ENCODE measurements around the gene EN2.

EN2 gene

DNA sequence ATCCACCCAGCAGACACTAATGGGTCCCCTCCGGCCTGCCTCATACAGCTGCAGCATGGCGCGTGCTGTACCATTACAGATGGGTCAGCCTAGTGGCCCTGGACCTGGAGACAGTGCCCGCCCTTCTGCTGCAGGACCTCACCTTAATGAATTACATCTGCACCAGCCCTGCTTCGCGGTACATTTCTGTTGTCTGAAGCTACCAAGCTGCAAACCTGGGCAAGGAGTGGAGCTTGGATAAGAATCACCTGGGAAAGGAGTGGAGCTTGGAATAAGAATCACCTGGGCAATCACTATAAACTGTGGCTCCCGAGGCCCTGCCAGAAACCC is 33.0 kb upstream of the EN2 start:
- no peak for FAIRE-seq
- TF ChIP-seq POU2F2 (IDR thresholded peaks at IDR 0.05; ENCODE audit: low read depth, low read length) (no peak), PAX5 (IDR thresholded peaks at IDR 0.05; ENCODE audit: insufficient read depth, low read length, severe bottlenecking) (no peak), TAF1 (IDR thresholded peaks at IDR 0.05; ENCODE audit: low read depth, low read length) (no peak), SPI1 (IDR thresholded peaks at IDR 0.05; ENCODE audit: low read depth, low read length) (no peak), POLR2A (IDR thresholded peaks at IDR 0.05; ENCODE audit: low read depth, low read length) (no peak), POLR2AphosphoS5 (IDR thresholded peaks at IDR 0.05; ENCODE audit: low read depth, low read length) (no peak)
- DNase-seq (ENCODE audit: insufficient read length, low spot score) = no peak

DNA sequence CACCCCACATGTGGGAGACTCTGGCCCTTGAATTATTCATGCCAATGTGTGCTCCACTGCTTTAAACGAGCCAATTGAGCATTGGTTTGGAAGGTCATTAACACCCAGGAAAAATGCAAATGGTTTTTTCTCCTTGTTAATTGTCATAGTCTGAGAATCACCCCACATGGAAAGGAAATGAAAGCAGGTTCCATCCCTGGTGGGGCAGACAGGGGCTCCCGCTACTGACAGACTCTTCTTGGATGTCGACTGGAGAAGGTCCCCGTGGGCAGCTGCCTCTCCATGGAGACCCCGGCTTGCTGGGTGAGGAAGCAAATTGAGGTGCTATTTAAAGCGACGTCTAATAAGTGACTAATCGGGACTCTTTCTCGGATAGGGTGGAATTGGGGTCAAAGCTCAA is 32.0 kb upstream of the EN2 start:
- no peak for DNase-seq (ENCODE audit: insufficient read length, low spot score)
- TF ChIP-seq POLR2A (IDR thresholded peaks at IDR 0.05; ENCODE audit: low read depth, low read length) = no peak
- no peak for TF ChIP-seq POU2F2 (IDR thresholded peaks at IDR 0.05; ENCODE audit: low read depth, low read length)
- no peak for TF ChIP-seq PAX5 (IDR thresholded peaks at IDR 0.05; ENCODE audit: insufficient read depth, low read length, severe bottlenecking)

DNA sequence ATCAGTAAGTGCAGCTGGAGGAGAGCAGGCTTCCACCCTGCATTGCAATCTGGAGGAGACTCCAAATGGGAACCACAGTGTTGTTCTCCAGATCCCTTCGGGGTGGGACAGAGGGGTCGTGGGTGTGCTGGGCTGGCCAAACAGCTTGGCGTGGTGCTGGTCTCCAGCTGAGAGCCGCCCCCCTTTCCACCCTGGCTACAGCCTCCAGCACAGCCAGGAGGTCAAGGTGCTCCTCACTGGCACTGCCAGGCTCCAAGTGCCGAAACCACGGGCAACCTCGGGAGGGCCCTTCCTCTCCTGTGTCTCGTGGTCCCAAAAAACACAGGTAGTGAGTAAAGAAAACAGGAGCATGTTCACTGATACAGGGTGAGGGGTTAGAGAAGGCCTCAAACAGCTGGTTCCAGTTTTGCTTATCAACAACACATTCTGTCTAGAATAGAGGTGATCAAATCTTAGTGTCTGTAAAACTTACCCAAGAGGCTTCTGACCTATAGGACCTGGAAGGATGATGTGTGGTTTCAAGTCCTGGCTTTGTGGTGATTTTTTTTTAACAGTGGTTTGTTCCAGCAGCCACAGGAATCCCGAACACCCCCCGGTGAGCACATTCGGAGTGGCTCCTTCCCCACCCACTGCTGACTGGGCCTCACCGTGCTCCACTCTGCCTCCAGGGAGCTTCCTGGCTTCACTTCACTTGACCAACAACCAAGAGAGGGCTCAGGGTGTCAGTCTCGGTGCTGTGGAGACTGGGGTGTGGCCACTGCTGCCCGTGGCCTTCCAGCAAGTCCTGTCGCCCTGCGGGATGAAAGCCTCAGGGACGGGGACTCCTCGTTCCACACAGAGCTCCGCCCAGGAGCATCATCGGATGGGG is 31.2 kb upstream of the EN2 start:
- no peak for TF ChIP-seq SPI1 (IDR thresholded peaks at IDR 0.05; ENCODE audit: low read depth, low read length)
- TF ChIP-seq PAX5 (IDR thresholded peaks at IDR 0.05; ENCODE audit: insufficient read depth, low read length, severe bottlenecking) = no peak
- no peak for TF ChIP-seq POU2F2 (IDR thresholded peaks at IDR 0.05; ENCODE audit: low read depth, low read length)
- no peak for TF ChIP-seq POLR2A (IDR thresholded peaks at IDR 0.05; ENCODE audit: low read depth, low read length)
- TF ChIP-seq TAF1 (IDR thresholded peaks at IDR 0.05; ENCODE audit: low read depth, low read length) = no peak
- no peak for TF ChIP-seq POLR2AphosphoS5 (IDR thresholded peaks at IDR 0.05; ENCODE audit: low read depth, low read length)
- DNase-seq (ENCODE audit: insufficient read length, low spot score) (no peak), FAIRE-seq (no peak)

More for the DNA sequence above, 32.0 kb upstream of the EN2 start:
- FAIRE-seq = no peak

GRCh38 chr7:155427411-155428038 is 30.4 kb upstream of the EN2 start:
- no peak for FAIRE-seq
- TF ChIP-seq POLR2AphosphoS5 (IDR thresholded peaks at IDR 0.05; ENCODE audit: low read depth, low read length) = no peak
- DNase-seq (ENCODE audit: insufficient read length, low spot score) = no peak

GRCh38 chr7:155428171-155428834 is 29.6 kb upstream of the EN2 start:
- FAIRE-seq = no peak
- DNase-seq (ENCODE audit: insufficient read length, low spot score) = no peak
- no peak for TF ChIP-seq POLR2A (IDR thresholded peaks at IDR 0.05; ENCODE audit: low read depth, low read length)
- TF ChIP-seq SPI1 (IDR thresholded peaks at IDR 0.05; ENCODE audit: low read depth, low read length) = no peak
- TF ChIP-seq POU2F2 (IDR thresholded peaks at IDR 0.05; ENCODE audit: low read depth, low read length) = no peak
- TF ChIP-seq POLR2AphosphoS5 (IDR thresholded peaks at IDR 0.05; ENCODE audit: low read depth, low read length) = no peak
- no peak for TF ChIP-seq PAX5 (IDR thresholded peaks at IDR 0.05; ENCODE audit: insufficient read depth, low read length, severe bottlenecking)
- no peak for TF ChIP-seq TAF1 (IDR thresholded peaks at IDR 0.05; ENCODE audit: low read depth, low read length)

GRCh38 chr7:155429651-155430050 is 28.3 kb upstream of the EN2 start:
- no peak for TF ChIP-seq POLR2A (IDR thresholded peaks at IDR 0.05; ENCODE audit: low read depth, low read length)
- no peak for TF ChIP-seq POLR2AphosphoS5 (IDR thresholded peaks at IDR 0.05; ENCODE audit: low read depth, low read length)
- TF ChIP-seq SPI1 (IDR thresholded peaks at IDR 0.05; ENCODE audit: low read depth, low read length) = no peak
- no peak for TF ChIP-seq POU2F2 (IDR thresholded peaks at IDR 0.05; ENCODE audit: low read depth, low read length)
- TF ChIP-seq TAF1 (IDR thresholded peaks at IDR 0.05; ENCODE audit: low read depth, low read length) = no peak
- TF ChIP-seq PAX5 (IDR thresholded peaks at IDR 0.05; ENCODE audit: insufficient read depth, low read length, severe bottlenecking) = no peak
- DNase-seq (ENCODE audit: insufficient read length, low spot score) = no peak
- no peak for FAIRE-seq

- FAIRE-seq = no peak
- no peak for DNase-seq (ENCODE audit: insufficient read length, low spot score)
- TF ChIP-seq POLR2A (IDR thresholded peaks at IDR 0.05; ENCODE audit: low read depth, low read length) = no peak
- no peak for TF ChIP-seq PAX5 (IDR thresholded peaks at IDR 0.05; ENCODE audit: insufficient read depth, low read length, severe bottlenecking)
- no peak for TF ChIP-seq POU2F2 (IDR thresholded peaks at IDR 0.05; ENCODE audit: low read depth, low read length)
- TF ChIP-seq SPI1 (IDR thresholded peaks at IDR 0.05; ENCODE audit: low read depth, low read length) = no peak
- TF ChIP-seq POLR2AphosphoS5 (IDR thresholded peaks at IDR 0.05; ENCODE audit: low read depth, low read length) = no peak
- TF ChIP-seq TAF1 (IDR thresholded peaks at IDR 0.05; ENCODE audit: low read depth, low read length) = no peak
These were observed 27.3 kb upstream of the EN2 start for GRCh38 chr7:155430606-155431005.

- FAIRE-seq (no peak), DNase-seq (ENCODE audit: insufficient read length, low spot score) (no peak)
- TF ChIP-seq PAX5 (IDR thresholded peaks at IDR 0.05; ENCODE audit: insufficient read depth, low read length, severe bottlenecking) = no peak
- no peak for TF ChIP-seq POLR2A (IDR thresholded peaks at IDR 0.05; ENCODE audit: low read depth, low read length)
- no peak for TF ChIP-seq SPI1 (IDR thresholded peaks at IDR 0.05; ENCODE audit: low read depth, low read length)
- TF ChIP-seq TAF1 (IDR thresholded peaks at IDR 0.05; ENCODE audit: low read depth, low read length) = no peak
- no peak for TF ChIP-seq POU2F2 (IDR thresholded peaks at IDR 0.05; ENCODE audit: low read depth, low read length)
- TF ChIP-seq POLR2AphosphoS5 (IDR thresholded peaks at IDR 0.05; ENCODE audit: low read depth, low read length) = no peak
These were observed 26.7 kb upstream of the EN2 start for GRCh38 chr7:155431231-155431630.

DNA sequence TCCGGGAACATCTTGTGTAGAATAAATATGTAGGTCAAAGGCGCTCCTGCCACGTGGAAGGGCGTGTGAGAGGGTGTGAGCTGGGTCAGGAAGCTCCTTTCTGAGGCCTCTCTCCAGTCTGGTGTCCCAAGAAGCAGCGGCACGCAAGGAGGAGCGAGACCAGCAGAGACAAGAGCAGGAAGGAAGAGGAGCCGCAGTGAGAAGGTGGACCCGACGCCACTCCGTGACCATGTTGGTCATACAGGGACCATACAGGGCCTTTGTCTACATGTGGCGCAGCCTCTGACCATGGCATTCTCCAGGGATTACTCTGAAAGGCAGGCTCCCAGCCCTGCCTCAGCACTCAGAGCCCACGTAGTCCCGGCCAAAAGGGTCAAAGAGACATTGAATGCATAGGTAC is 26.2 kb upstream of the EN2 start:
- FAIRE-seq (no peak), DNase-seq (ENCODE audit: insufficient read length, low spot score) (no peak)
- no peak for TF ChIP-seq POU2F2 (IDR thresholded peaks at IDR 0.05; ENCODE audit: low read depth, low read length)
- TF ChIP-seq SPI1 (IDR thresholded peaks at IDR 0.05; ENCODE audit: low read depth, low read length) = no peak
- no peak for TF ChIP-seq PAX5 (IDR thresholded peaks at IDR 0.05; ENCODE audit: insufficient read depth, low read length, severe bottlenecking)
- TF ChIP-seq TAF1 (IDR thresholded peaks at IDR 0.05; ENCODE audit: low read depth, low read length) = no peak
- TF ChIP-seq POLR2A (IDR thresholded peaks at IDR 0.05; ENCODE audit: low read depth, low read length) = no peak
- no peak for TF ChIP-seq POLR2AphosphoS5 (IDR thresholded peaks at IDR 0.05; ENCODE audit: low read depth, low read length)
